Measurements from ENCODE around the gene PTPRD. TPM values are rescaled to one million over a fixed set of nuclear protein-coding genes. Genes with fewer than 3 reads are reported as not detected.

PTPRD gene
- total RNA-seq, 4 donors from 2014 or later: 19.6 to 78.9 (median 45.6) TPM

DNA sequence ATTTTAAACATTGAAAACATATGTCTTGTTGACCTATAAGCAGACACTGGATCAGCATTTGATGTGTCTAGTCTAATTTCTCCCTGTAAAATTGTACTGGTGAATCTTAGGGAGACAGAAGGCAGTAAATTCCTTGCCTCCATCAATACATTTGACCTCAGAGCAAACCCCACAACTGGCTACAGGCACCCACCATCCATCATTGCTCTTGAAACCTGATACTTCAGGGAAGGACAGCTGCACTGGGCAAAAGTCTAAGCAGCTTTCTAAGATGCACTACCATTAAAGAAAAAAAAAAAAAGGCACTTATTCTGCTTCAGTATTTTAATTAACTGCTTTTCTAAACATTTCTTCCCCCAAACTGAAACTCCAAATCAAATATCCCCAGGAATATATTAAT lies 1761.9 kb downstream of the PTPRD start:
- intact Hi-C loops (cut with DNase I): no loop called here
- Histone ChIP-seq H3K36me3 (no peaks in the 10 kb centered on the region), H3K4me3 (replicated peaks in 1 of 3) (no peak overlapping the region), H3K9me3 (no peaks in the 10 kb centered on the region), H3K27me3 (peaks cover 3% of the 10 kb centered on the region), H3K4me1 (no peaks in the 10 kb centered on the region), H3K27ac (no peak overlapping the region)
- TF ChIP-seq, protein P1, sequence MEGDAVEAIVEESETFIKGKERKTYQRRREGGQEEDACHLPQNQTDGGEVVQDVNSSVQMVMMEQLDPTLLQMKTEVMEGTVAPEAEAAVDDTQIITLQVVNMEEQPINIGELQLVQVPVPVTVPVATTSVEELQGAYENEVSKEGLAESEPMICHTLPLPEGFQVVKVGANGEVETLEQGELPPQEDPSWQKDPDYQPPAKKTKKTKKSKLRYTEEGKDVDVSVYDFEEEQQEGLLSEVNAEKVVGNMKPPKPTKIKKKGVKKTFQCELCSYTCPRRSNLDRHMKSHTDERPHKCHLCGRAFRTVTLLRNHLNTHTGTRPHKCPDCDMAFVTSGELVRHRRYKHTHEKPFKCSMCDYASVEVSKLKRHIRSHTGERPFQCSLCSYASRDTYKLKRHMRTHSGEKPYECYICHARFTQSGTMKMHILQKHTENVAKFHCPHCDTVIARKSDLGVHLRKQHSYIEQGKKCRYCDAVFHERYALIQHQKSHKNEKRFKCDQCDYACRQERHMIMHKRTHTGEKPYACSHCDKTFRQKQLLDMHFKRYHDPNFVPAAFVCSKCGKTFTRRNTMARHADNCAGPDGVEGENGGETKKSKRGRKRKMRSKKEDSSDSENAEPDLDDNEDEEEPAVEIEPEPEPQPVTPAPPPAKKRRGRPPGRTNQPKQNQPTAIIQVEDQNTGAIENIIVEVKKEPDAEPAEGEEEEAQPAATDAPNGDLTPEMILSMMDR (IDR thresholded peaks at IDR 0.05): no peak
- TF ChIP-seq POLR2A (IDR thresholded peaks at IDR 0.05): no peak
- no peak for DNase-seq

DNA sequence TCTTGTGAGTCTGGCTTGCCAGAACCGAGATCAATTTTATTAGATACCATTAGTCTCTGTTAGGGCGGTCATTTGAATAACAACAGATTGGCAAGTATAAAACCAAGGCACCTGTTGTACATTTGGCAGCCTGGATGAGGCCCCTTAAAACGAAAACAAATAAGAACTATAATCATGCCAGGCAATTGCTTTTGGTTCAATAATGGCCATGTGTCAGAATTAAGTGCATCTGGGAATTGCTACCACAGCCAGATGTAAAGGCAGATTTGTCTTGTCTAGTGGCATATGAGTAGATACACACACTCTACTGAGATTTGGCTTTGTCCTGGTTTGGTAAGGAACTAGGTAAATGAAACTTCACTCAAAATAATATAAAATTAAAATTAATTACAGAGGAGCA lies 1767.0 kb downstream of the PTPRD start:
- peaks cover 0 to 6% of the 10 kb centered on the region in 2 donors for H3K4me1 ChIP-seq
- no peaks in the 10 kb centered on the region for H3K27me3 ChIP-seq
- TF ChIP-seq, protein P1 (IDR thresholded peaks at IDR 0.05): no peak
- TF ChIP-seq POLR2A (IDR thresholded peaks at IDR 0.05): no peak
- DNase-seq: no peak
- no peak overlapping the region for H3K27ac ChIP-seq
- H3K9me3 ChIP-seq: no peaks in the 10 kb centered on the region
- intact Hi-C loops (cut with DNase I): no loop called here
- WGBS, 2 donors: 85 to 96% methylated on average over 3 of the region's 3 CpGs
- H3K36me3 ChIP-seq: no peaks in the 10 kb centered on the region
- H3K4me3 ChIP-seq (replicated peaks in 1 of 3): no peak overlapping the region

DNA sequence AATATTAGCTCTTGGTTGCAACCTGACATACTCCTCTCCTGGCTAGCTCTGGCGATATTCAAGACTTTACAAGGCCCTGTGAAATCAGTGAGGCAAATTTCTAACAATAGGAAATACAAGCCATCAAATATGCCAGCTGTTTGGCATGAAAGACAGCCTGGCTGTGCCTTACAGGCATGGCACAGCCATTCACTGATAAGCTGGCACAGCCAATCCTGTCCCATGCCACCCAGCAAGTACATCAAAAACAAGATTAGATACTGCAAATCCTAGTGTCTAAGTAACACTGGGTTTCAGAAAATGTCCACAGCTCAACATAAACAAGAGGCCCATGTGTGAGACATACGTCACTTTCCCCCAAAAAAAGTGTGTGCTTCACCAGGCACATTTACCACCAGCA lies 1767.4 kb downstream of the PTPRD start:
- no peaks in the 10 kb centered on the region for H3K27me3 ChIP-seq
- DNase-seq: no peak
- H3K27ac ChIP-seq: no peak overlapping the region
- no peaks in the 10 kb centered on the region for H3K9me3 ChIP-seq
- H3K36me3 ChIP-seq: no peaks in the 10 kb centered on the region
- H3K4me1 ChIP-seq: peaks cover 0 to 7% of the 10 kb centered on the region in 2 donors
- WGBS, 2 donors: 42 to 51% methylated on average over 2 of the region's 2 CpGs
- no peak overlapping the region for H3K4me3 ChIP-seq (replicated peaks in 1 of 3)
- TF ChIP-seq, protein P1 (IDR thresholded peaks at IDR 0.05): no peak
- TF ChIP-seq POLR2A (IDR thresholded peaks at IDR 0.05): no peak
- intact Hi-C loops (cut with DNase I): no loop called here

DNA sequence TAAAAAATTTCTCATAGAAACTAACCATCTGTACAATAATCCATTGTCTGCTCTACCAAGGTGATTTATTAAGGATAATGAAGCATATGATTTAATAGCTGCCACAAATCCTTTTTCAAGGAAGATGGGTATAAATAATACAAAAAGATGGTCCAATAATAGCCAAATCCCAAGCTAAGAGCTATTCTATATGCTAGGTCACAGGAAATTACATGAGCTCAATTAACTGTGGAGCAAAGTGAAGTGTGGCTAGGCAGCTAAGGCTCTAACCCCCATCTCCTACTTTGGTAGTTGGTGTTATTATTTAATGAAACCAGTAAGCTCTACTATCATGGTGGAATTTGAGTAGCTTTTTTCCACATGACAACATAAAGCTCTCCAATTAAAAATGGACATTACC lies 1768.3 kb downstream of the PTPRD start:
- TF ChIP-seq, protein P1 (IDR thresholded peaks at IDR 0.05): no peak
- no peak for TF ChIP-seq POLR2A (IDR thresholded peaks at IDR 0.05)
- intact Hi-C loops (cut with DNase I): no loop called here

DNA sequence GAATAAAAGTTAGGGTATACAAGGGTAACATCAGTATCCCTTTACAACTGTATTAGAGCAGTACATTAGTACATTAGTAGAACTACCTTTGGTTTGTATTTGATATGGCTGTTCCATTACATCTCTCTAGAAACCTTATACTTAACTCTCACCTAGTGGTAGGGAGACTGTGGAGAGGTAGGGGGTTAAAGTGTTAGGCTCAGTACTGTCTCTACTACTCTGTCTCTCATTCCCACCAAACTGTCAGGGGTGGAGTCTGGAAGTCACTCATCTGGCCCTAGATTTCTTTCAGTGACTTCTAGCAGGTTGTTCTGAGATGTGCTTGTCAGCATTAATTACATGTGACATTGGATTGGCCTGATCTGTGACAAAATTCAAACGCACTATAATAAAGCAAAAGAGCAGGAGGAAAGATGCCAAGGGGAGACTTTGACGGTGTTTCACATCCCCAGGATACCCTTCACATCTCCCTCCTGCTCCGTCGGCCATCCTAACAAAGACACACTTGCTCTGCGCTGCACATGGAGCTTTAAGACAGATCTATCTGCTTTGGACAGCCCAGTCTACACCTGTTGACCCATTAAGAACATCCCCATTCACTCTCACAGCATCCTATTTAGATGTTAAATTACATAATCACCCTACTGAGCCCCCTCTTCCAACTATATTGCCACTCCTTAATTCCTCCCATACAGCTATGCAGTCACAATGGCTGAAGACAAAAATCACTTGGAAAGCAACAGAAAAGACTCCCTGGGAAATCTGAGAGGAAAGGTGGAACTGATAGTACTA lies 1770.2 kb downstream of the PTPRD start:
- WGBS, 2 donors: 94% methylated on average over 5 of the region's 5 CpGs
- TF ChIP-seq POLR2A (IDR thresholded peaks at IDR 0.05): no peak
- TF ChIP-seq, protein P1 (IDR thresholded peaks at IDR 0.05): no peak
- Histone ChIP-seq H3K4me3 (replicated peaks in 1 of 3) (no peak overlapping the region), H3K9me3 (no peaks in the 10 kb centered on the region), H3K27ac (no peak overlapping the region), H3K27me3 (no peaks in the 10 kb centered on the region), H3K36me3 (no peaks in the 10 kb centered on the region), H3K4me1 (peaks cover 0 to 7% of the 10 kb centered on the region in 2 donors)
- DNase-seq: no peak
- intact Hi-C loops (cut with DNase I): no loop called here

More for the DNA sequence above, 1768.3 kb downstream of the PTPRD start:
- no peak overlapping the region for H3K4me3 ChIP-seq (replicated peaks in 1 of 3)
- no peaks in the 10 kb centered on the region for H3K36me3 ChIP-seq
- H3K4me1 ChIP-seq: peaks cover 0 to 7% of the 10 kb centered on the region in 2 donors
- H3K27ac ChIP-seq: no peak overlapping the region
- no peak for DNase-seq
- no peaks in the 10 kb centered on the region for H3K27me3 ChIP-seq
- no peaks in the 10 kb centered on the region for H3K9me3 ChIP-seq

Measured in thyroid gland (tissue), 4 donors.